HEK293T (cell line): Measurements from ENCODE around the gene PSTPIP1.

Source experiments
- FOXK2 ChIP-seq: fragments of 450-650 bp; IDR thresholded peaks from 2 replicates; pipeline ENCODE4 v1.6.1; 2016; ENCODE audit warnings: mild to moderate bottlenecking
- FOXM1 ChIP-seq: fragments of 450-650 bp; IDR thresholded peaks from 2 replicates; pipeline ENCODE4 v1.6.1; 2017; ENCODE audit warnings: mild to moderate bottlenecking, borderline replicate concordance
- PKNOX1 ChIP-seq: fragments of 450-650 bp; IDR thresholded peaks from 2 replicates; pipeline ENCODE4 v1.6.1; 2016
- SUZ12 ChIP-seq: fragments of 450-650 bp; IDR thresholded peaks from 2 replicates; pipeline ENCODE4 v1.6.1; 2016; ENCODE audit warnings: mild to moderate bottlenecking
- ZNF384 ChIP-seq: fragments of 450-650 bp; IDR thresholded peaks from 2 replicates; pipeline ENCODE4 v1.6.1; 2016

- TF ChIP-seq ZNF384 = no peak
- no peak for TF ChIP-seq FOXK2
- no peak for TF ChIP-seq SUZ12
- no peak for TF ChIP-seq PKNOX1
- no peak for TF ChIP-seq FOXM1
Observed at GRCh38 chr15:77036537-77037387, 41.8 kb downstream of the PSTPIP1 start.
